ENCODE data around the gene ACAD10.

- TF ChIP-seq CTCF (IDR thresholded peaks at IDR 0.05) (no peak), POLR2A (IDR thresholded peaks at IDR 0.05) (no peak), EP300 (IDR thresholded peaks at IDR 0.05) (no peak), POLR2AphosphoS5 (IDR thresholded peaks at IDR 0.05) (no peak)
Observed at GRCh38 chr12:111643427-111643826, 42.4 kb upstream of the ACAD10 start.
